GM19397 (cell line): ENCODE results near the gene TMEM9.
"Not testable (repeated sequence)": the region's sequence is repeated elsewhere in the genome, so short reads cannot be mapped to it uniquely, and the experiment has no call there.

Experiments
- ATAC-seq: cut with Tn5 transposase; IDR thresholded peaks from one replicate; pipeline ENCODE4 v1.9.1; 2021; ENCODE audit warnings: mild to moderate bottlenecking, moderate library complexity; ENCODE audit not compliant: unreplicated experiment

Gene TMEM9

GRCh38 chr1:201175820-201176500 lies 21.7 kb upstream of the TMEM9 start:
- ATAC-seq = no peak

DNA sequence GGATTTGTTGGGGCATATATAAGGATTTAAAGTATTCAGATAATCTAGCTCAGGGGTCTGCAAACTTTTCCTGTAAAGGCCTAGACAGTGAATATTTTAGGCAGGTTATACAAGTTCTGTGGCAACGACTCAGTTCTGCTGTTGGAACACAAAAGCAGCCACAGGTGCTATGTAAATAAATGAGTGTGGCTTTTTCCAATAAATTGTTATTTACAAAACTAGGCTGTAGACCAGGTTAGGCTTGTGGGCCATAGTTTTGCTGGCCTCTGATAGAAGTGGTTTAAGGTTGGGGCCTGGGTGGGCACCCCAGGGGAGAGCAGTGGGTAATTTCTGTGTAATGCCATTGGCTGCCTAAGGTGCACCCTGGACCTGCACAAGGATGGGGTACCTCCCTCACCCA lies 19.5 kb upstream of the TMEM9 start:
- ATAC-seq = no peak

DNA sequence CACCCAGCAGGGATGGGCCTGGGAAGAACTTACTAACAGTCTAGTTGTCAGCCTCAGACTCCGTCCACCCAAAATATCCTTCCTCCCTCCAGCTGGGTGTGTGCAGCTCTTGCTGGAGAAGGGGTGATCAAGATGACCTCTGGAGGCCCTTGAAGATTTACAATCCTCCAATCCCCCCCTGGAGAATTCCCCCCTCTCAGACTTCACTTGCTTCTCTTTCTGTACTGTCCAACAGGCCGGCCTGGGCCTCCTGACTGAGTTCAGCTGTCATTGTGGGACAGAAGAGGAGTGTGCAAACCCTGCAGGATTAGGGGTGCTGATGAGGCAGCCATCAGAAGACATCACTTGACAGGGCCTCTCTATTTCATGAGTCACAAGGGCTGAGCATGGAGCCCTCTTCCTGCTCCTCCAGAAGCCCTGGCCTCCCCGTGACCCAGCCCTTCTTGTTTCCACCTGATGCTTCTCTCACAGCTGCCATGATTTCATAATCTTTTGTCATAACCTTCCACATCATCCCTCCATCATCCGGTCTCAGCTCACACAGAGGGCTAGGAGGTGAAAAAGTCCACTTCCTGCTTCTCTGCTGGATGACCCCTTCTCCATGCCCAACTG lies 18.8 kb upstream of the TMEM9 start:
- no peak for ATAC-seq

- ATAC-seq = no peak
Observed at GRCh38 chr1:201172326-201172725, 18.1 kb upstream of the TMEM9 start.

GRCh38 chr1:201171063-201172036 lies 17.1 kb upstream of the TMEM9 start:
- ATAC-seq = peak; percentile 38

DNA sequence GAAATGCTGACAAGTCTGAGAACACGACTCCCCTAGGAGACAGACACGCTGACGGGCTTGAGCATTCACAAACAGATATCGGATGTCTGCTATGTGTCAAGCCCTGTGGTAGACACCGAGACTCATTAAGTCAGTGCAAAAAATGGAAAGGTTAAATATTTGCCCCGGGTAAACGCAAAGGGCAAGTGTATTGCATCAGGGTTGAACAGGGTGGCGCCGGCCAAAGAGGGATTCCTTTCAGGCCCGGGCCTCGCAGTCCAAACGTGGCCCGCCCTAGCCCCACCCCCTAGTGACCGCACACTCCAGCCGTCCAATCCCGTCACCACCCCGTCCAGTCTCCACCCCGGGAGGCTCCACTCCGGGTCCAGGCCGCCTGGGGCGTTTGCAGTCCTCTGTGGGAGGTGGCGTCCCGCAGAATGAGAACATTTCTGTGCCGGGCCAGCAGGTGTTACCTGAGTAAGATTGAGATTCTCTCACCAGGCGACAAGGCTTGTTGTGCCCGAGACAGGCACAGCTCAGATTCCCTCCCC lies 16.3 kb upstream of the TMEM9 start:
- ATAC-seq = peak; percentile 96

GRCh38 chr1:201169971-201170532 lies 15.8 kb upstream of the TMEM9 start:
- ATAC-seq = no peak

DNA sequence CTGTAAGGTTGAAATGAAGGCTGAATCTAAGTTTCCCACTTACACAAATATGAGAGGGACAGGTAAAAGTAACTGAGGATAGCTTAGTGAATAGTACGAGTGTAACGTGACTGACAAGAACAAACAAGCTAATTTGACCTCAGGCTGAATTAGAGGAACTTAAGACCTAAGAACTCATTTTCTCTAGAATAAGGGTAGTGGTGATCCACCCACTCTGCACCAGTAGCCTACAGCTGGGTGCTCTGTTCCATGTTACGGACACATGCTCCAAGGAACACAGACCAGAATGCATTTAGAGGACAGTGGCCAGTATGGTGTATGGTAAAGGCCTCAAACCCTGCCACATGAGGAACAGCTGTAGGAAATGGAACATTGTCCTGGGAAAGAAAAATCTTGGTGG lies 14.9 kb upstream of the TMEM9 start:
- ATAC-seq = no peak

GRCh38 chr1:201167041-201167991 lies 13.0 kb upstream of the TMEM9 start:
- ATAC-seq = no peak

DNA sequence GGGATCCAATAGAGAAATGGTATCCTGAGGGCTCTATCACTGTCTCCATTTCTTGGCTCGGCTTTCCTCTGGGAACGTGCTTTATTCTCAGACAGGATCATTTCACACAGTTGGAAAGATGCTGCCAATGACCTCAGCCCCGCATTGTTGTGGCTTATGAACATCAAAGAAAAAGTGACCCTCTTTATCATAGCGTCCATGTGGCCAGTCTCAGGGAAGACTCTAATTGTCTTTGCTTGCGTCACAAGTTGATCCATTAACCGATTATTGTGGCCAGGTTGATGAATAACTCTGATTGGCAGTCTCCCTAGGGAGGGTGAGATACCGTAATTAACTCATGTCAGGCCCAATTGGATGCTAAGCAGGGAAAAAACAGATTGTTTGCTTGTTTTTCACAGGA lies 10.4 kb upstream of the TMEM9 start:
- no peak for ATAC-seq

DNA sequence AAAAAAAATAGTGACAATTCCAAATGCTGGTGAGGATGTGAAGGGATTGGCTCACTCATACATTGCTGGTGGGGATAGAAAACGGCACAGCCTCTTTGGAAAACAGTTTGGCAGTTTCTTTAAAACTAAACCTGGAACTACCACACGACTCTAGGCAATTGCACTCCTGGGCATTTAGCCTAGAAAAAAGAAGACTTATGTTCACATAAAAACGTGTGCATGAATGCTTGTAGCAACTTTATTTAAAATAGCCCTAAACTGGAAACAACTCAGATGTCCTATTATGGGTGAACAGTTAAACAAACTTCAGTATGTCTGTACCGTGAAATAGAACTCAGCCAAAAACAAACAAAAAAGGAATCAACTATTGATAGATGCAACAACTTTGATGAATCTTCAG lies 9.4 kb upstream of the TMEM9 start:
- ATAC-seq = no peak

DNA sequence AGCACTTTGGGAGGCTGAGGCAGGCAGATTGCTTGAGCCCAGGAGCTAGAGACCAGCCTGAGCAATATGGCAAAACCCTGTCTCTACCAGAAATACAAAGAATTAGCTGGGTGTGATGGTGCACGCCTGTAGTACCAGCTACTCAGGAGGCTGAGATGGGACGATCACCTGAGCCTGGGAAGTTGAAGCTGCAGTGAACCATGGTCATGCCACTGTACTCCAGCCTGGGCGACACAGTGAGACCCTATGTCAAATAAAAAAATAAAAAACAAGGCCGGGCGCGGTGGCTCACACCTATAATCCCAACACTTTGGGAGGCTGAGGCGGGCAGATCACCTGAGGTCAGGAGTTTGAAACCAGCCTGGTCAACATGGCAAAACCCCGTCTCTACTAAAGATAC lies 8.8 kb upstream of the TMEM9 start:
- ATAC-seq = not testable (repeated sequence)

DNA sequence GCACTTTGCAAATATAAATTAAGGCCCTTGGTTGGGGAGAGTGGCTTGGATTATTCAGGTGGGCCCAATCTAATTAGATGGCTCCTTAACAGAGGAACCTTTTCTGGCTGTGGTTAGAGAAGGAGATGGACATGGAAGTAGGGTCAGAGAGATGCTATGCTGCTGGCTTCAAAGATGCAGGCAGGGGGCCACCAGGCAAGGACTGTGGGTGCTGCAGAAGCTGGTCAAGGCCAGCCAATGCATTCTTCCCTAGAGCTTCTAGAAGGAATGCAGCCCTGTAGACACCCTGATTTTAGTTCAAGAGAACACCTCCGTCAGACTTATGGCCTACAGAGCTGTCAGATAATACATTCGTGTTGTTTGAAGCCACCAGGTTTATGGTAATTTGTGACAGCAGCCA lies 3.7 kb upstream of the TMEM9 start:
- no peak for ATAC-seq

DNA sequence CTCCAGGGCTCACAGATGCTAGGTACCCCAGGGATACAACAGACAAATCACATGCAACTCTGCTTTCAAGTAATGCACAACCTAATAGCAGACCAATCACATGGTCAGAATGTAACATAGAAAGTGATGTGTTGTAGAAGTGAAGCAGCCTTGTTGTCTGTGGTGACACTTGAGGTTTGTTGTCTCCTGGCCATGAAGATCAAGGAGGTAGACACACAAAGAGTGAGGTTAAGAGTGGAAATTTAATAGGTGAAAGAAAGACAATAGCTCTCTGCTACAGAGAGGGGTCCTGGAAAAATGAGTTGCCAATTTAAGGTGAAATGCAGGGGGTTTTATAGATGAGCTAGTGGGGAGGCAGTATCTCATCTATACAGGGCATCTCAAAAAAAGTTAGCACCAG lies 2.5 kb upstream of the TMEM9 start:
- no peak for ATAC-seq

- no peak for ATAC-seq
Observed at GRCh38 chr1:201156346-201156745, 2.1 kb upstream of the TMEM9 start.

- no peak for ATAC-seq
Observed at GRCh38 chr1:201155354-201155753, 1.1 kb upstream of the TMEM9 start.

DNA sequence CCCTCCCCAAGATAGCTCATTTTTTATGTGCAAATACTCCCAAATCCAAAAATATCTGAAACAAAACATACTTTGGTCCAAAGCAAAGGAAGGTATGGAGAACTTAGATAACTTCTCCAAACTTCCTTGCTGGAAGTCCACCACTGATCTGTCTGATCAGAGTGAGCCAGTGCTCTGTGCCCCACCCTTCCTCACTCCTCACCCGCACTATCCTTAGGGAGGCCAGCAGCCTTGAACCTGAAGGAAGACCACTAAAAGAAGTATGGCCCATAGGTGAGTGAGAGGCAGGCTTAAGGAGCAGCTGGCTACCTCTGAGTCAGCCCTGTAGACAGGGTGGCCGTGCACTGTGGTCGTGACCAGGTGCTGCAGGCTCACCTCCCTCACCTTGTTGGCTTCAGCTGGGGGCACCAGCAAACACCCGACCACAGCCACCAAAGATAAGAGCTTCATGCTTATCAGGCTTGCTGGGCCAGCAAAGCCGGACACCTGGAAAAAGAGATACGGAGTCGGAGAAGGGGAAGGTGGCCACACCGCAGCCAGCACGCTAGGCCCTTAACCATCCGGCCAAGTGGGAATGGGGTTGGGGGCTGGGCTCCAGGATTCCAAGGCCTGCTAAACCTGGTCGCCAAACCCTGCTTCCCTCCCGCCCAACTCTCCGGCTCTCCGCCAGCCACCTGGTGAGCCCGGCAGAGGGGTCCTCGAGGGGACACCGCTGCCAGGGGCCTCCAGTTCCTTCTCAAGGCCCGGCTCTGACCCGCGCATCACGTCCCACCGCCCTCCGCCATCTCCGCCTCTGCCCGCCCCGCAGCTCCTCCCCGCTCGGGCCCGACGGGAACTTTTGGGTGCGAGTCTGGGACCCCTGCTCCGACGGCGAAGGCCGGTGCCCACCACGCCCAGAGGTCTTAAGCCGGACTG lies 543 bp downstream of the TMEM9 start:
- peak; percentile 67 for ATAC-seq

DNA sequence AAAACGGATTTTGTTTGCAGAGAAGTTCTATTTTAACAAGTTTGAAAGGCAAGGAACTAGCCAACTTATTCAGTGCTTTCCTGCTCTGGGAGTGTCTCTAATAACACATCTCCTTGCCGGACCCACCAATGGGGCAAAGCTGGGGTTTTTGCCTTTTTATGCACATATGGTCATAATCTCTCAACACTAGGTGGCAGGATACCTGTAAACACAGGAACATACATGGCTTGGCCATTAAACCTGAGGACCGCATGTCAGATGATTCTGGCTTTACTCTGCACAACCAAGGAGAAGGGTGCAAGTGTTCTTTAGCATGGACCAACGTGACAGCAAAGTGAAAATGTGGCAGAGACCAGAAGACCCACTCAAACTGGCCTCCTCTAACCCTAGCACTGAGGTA lies 4.9 kb downstream of the TMEM9 start:
- no peak for ATAC-seq

- ATAC-seq = no peak
Observed at GRCh38 chr1:201147396-201148015, 6.8 kb downstream of the TMEM9 start.
